Endometrial microvascular endothelial cells (primary cell): Measurements from ENCODE around the gene GON4L. TPM values are rescaled to one million over a fixed set of nuclear protein-coding genes. Genes with fewer than 3 reads are reported as not detected.
"Not testable (repeated sequence)": the region's sequence is repeated elsewhere in the genome, so short reads cannot be mapped to it uniquely, and the experiment has no call there.

Source experiments
- in situ Hi-C: cut with HindIII; loops from 2 replicates; pipeline ENCODE4 v1.10.0; 2017; ENCODE audit warnings: low sequenced_read_pairs, low pct_unique_long_range_greater_than_20kb; ENCODE audit errors: inconsistent ontology term
- total RNA-seq: library from RNA; depleted of rRNA; stranded (reverse); fragments of >200 nt; gene quantifications from one replicate; pipeline ENCODE4 v1.2.3, GENCODE V29; 2015; ENCODE audit errors: inconsistent ontology term

The GON4L gene
- total RNA-seq, 1 donor from 2014 or later, result 19.0 TPM

- in situ Hi-C loops, result no loop called here
Measured at GRCh38 chr1:155834296-155834926, 22.6 kb downstream of the GON4L start.

- in situ Hi-C loops, result no loop called here
Measured at GRCh38 chr1:155833665-155834295, 23.2 kb downstream of the GON4L start.

GRCh38 chr1:155831279-155831976, 25.6 kb downstream of the GON4L start:
- in situ Hi-C loops, result no loop called here

GRCh38 chr1:155827450-155827849, 29.6 kb downstream of the GON4L start:
- in situ Hi-C loops, result no loop called here

GRCh38 chr1:155816351-155816750, 40.7 kb downstream of the GON4L start:
- in situ Hi-C loops, result no loop called here

GRCh38 chr1:155813672-155814071, 43.3 kb downstream of the GON4L start:
- in situ Hi-C loops, result no loop called here

GRCh38 chr1:155812878-155813277, 44.1 kb downstream of the GON4L start:
- in situ Hi-C loops, result no loop called here

- in situ Hi-C loops, result no loop called here
Measured at GRCh38 chr1:155809088-155809487, 47.9 kb downstream of the GON4L start.

- in situ Hi-C loops, result no loop called here
Measured at GRCh38 chr1:155801149-155801548, 55.9 kb downstream of the GON4L start.

GRCh38 chr1:155795618-155796017, 61.4 kb downstream of the GON4L start:
- in situ Hi-C loops, result not testable (repeated sequence)

- in situ Hi-C loops, result no loop called here
Measured at GRCh38 chr1:155794605-155795245, 62.3 kb downstream of the GON4L start.

- in situ Hi-C loops, result no loop called here
Measured at GRCh38 chr1:155793213-155793612, 63.8 kb downstream of the GON4L start.

- in situ Hi-C loops, result no loop called here
Measured at GRCh38 chr1:155777582-155777981, 79.4 kb downstream of the GON4L start.

- in situ Hi-C loops, result no loop called here
Measured at GRCh38 chr1:155776414-155776813, 80.6 kb downstream of the GON4L start.

- in situ Hi-C loops, result no loop called here
Measured at GRCh38 chr1:155773221-155773620, 83.8 kb downstream of the GON4L start.

- in situ Hi-C loops, result no loop called here
Measured at GRCh38 chr1:155769257-155769656, 87.8 kb downstream of the GON4L start.

GRCh38 chr1:155767399-155767989, 89.5 kb downstream of the GON4L start:
- in situ Hi-C loops, result not testable (repeated sequence)

GRCh38 chr1:155763989-155764388, 93.0 kb downstream of the GON4L start:
- in situ Hi-C loops, result not testable (repeated sequence)

- in situ Hi-C loops, result not testable (repeated sequence)
Measured at GRCh38 chr1:155763090-155763815, 93.8 kb downstream of the GON4L start.
